ENCODE results near the gene SLC39A11.
"Not testable (repeated sequence)": the region's sequence is repeated elsewhere in the genome, so short reads cannot be mapped to it uniquely, and the experiment has no call there.

SLC39A11 gene

DNA sequence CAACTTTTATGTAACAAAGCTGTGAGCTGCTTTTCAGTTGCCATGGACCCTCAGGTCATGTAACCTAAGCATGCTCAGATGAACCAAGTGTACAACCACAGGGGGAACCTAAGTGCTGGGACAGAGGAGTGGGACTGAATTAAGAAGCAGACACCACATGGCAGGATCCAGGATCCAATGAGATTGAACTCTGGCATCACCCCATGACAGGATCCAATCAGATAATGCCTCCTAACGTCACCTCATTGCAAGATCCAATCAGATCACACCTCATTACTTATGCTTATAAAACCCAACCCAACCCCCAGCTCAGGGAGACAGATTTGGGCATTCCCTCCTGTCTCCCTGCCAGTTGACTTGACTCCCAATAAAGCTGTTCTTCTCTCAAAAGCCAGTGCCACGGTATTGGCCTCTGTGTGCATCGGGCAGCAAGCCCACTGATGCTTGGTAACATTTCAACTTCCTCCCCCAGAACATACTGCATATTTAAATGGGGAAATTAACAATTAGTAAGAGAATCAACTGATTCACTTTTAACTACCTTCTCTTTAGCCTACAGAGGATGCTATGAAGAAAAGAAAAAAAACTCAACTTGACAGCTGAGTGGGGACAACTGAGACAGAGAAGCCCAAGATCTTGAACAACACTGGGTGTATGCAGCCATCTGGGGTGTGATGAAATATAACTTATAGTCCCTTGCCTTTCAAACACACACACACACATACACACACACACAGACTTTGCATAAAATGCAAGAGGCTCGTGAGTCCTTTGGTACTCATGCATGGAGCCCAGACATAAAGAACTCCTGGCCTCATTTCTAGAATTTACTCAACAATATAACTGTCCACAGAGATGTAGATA is 148.4 kb downstream of the SLC39A11 start:
- no peak for DNase-seq

DNA sequence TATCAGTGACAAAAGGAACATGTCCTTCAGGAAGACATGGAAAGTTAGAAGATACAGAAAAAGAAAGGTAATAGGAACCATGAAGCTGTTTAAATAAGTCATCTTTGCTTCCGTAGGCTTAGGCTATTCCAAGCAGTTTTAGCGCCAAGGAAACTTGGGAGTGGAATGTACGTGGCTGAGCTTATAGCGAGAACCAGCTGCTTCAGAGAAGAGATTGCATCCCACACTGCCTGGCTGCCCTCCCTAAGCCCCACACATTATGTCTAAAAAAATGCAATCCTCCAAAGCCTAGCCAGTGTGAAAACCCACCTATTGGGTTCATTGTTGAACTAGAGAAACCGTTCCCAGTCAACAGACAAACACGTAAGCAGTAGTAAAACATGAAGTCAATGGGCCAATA is 149.9 kb downstream of the SLC39A11 start:
- DNase-seq: no peak

DNA sequence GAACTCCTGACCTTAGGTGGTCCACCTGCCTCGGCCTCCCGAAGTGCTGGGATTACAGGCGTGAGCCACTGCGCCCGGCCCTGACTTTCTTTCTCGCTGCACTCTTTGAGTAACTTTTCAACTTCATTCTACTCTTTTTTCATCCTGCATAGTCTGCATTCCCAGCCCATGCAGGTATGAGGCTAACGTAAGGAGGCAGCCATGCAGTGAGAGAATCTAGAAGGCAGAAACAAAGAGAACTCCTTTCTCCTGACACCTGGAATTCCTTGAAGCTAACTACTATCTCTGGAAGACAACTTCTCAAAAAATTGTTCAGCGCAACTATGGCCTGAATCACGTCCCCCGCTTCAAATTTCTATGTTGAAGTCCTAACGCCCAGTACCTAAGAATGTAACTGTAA is 152.0 kb downstream of the SLC39A11 start:
- DNase-seq: no peak

DNA sequence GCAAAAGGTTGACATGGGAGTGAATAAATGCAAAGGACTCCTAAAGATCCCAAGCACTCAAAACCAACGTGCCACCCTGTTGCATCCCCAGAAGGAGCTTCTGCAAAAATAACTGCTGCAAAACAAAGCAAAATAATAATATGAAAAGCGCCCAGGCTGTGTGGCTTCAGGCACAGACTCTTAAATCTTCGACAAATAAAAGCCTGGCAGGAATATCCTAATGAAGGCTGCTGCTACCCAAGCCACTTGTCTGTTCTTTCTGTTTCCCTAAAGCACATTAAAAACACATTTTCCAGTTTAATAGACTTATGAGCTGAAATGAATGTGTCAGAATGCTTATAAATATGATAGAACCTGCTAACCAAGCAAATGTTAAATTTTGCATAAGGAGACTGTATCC is 154.0 kb downstream of the SLC39A11 start:
- no peak for DNase-seq

DNA sequence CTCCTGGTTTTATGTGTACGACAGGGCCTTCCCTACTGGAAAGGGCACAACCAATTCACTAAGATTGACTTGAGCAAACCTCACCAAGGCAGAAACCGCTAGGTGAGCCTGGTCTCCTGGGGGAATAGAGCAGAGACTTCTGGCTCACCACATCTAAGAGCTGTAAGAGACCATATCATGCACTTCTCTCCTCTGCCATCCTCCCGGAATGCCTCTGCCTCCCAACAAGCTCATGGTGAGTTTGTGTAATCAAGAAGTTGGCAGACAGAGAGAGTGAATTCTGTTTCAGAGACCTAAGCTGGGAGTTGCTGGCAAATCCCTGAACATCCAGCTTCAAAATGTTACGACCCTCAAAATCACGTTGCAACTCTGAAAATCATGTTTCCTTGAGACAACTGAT is 154.8 kb downstream of the SLC39A11 start:
- DNase-seq: no peak

DNA sequence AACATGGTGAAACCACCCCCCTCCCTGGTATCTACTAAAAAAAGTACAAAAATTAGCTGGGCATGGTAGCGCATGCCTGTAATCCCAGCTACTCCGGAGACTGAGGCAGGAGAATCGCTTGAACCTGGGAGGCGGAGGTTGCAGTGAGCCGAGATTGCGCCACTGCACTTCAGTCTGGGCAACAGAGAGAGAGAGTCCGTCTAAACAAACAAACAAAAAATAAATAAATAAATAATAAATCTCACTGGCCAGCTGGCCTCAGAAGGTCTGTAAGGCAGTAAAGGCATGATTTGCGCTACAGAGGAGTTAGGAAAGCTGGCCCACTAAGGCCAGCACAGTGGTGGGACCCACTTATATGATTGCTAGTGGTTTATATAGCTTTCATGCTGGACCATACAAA is 155.2 kb downstream of the SLC39A11 start:
- not testable (repeated sequence) for DNase-seq

DNA sequence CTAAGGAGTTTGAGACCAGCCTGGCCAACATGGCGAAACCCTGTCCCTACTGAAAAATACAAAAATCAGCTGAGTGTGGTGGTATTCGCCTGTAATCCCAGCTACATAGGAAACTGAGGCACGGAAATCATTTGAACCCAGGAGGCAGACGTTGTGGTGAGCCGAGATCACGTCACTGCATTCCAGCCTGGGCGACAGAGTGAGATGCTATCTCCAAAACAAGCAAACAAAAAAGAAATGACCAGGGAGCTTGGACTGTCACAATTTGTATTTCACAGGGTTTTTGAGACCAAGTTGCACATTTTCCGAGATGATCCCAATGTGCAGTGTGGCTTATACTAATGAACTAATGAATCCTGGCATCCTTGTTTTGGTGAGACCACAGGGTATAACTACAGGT is 156.5 kb downstream of the SLC39A11 start:
- no peak for DNase-seq

DNA sequence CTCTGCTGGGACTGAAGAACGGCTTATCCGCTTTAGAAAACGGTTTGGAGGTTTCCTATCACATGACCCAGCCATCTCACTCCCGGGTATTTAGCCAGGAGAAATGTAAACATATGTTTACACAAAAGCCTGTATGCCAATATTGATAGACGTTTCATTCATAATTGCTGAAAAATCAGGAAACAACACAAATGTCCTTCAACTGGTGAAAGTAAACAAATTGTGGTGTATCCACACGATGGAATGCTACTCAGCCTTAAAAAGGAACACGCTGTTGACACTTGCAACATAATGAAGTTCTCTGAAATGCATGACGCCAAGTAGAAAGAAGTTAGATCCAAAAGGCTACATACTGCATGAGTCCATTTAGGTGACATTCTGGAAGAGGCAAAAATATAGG is 157.6 kb downstream of the SLC39A11 start:
- no peak for DNase-seq

DNA sequence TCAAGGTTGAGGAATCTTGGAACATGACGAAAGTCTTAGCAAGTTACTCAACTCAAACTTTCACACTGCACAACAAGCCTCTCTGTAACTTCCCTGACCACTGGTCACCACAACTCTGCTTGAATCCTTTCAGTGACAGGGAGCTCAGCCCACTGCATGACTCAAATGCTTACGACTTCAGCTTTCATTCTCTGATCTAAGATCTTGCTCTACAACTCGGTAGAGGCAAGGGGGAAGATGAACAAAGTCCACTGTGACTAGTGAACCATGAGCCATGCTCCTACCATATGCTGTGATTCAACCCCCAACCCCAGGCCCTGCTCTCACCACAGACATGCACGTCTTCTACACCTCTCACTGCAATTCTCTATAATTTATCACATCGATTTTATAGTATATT is 160.9 kb downstream of the SLC39A11 start:
- no peak for DNase-seq

DNA sequence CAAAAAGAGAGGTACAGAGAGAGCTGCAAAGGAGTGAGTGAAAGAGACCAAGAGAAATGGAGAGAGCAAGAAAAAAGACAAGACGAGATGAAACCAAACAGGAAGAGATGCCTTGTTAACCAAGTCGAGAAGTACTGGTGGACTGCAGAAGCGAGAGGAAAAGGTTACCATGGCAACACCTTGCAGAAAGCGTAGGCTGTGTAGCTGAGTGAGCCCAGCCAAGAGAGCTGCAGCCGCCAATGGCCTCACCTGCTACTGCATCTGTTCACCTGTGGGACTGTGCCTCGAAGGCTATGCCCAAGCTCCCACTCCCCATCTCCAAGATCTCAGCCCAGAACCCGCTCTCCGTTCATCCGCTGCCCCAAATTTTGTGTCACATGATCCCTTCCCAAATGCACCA is 161.3 kb downstream of the SLC39A11 start:
- no peak for DNase-seq

DNA sequence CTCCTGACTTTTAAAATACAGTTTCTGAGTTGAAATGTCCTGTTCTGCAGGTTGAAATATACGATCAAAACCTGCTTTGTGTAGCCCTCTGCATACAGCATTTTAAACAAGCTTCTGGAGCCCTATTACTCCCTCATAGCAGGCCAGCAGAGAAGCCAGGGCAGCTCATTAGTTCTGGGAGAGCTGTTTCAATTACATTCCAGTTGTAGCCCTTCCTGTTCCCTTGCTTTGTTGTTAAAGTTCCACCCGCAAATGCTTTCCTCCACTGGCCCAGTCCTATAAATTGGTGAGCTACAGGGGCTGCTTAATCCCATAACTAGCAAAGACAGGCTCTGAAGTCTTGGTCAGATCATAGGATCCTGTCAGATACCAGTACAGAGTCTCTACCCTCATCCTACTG is 162.5 kb downstream of the SLC39A11 start:
- DNase-seq: no peak

DNA sequence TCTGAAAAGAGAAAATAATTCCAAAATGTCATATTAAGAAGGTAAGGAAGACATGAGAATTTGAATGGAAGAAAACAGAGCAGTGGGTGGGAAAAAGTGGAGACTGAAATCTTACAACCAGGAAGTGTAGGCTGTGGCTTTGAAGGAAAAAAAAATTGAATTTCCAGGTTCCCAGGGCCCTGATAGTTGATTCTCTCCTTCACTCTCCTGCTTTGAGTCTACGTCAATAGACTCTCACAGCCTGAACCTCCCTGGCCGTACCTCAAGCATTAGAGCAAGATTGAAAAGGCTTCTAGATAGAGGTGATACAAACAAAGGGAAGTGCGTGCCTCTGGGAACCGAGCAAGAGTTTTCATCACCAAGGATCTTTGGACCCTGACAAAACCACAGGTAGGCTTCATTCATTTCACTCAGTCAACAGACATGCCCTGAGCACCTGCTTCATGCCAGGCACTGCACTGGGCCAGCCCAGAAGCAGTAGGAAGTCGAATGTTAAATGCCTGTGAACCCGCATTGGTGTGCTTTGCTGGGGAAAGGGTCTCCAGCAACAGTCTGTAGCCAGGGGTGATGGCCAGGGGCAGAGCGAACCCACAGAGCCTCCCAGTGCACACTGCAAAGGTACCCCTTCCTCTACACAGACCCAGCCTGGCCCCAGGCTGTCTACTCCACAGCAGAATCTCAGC is 163.9 kb downstream of the SLC39A11 start:
- no peak for DNase-seq

DNA sequence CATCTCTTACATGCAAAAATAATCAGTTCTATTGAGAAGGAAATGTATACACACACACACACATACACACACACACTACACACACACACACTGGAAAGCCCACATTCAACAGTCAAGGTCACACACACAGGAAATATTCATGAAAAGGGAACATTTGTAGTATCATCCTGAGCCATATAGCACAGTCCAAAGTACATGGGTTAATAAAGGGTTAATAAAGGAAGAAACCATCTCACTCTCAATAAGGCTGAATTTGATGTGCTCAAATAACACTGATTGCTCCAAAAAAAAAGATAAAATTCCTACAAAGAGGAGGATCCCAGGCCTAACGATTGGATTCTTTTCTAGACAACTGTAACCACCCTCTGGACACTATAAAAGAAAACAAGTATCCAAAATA is 164.7 kb downstream of the SLC39A11 start:
- DNase-seq: no peak

DNA sequence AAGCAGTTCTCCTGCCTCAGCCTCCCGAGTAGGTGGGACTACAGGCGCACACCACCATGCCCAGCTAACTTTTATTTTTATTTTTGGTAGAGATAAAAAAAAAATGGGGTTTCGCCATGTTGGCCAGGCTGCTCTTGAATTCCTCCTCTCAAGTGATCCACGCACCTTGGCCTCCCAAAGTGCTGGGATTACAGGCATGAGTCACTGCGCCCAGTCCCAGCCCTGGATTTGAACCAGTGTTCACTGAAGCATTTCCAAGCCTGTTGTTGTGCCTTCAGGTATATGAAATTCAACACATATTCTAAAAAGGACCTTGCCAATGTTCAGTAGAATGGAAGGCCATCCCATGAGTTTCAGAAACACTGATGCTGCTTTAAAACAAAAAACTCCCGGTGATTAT is 165.3 kb downstream of the SLC39A11 start:
- no peak for DNase-seq

DNA sequence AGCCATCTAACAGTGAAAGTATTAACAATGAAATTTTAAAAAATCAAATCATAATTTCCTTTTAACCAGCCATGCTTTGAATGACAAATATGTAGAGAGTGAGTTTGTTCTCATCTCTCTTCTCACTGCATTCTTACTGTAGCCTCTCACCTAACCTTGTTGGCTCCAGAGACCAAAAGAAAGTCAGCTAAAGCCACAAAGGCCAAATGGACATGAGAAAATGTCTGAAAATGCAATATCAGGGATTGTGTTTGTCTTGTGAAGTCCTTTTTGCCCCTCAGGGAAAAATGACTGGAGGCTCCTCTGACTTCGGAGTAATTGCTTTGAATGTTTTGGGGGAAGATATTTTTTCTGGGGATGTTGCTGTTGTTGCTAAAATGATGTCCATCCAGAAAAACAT is 166.3 kb downstream of the SLC39A11 start:
- peak; percentile 23 for DNase-seq

DNA sequence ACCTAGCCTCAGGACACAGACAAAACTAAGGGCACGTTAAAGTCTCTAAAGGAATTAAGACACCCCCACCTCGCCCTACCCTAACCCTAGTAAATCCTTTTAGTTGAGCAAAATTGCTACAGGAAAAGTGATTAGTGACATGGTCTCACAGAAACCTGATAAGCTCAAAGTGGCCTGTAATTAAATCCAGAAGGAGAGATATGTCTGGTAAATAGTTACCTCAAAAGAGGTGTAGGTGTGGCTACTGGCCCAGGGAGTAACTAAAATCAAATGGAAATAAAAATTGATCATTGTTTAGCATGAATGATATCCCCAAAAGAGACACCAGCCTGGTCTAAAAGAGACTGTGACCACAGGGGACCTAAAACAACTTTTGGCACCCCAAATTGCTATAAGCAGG is 168.3 kb downstream of the SLC39A11 start:
- DNase-seq: no peak

DNA sequence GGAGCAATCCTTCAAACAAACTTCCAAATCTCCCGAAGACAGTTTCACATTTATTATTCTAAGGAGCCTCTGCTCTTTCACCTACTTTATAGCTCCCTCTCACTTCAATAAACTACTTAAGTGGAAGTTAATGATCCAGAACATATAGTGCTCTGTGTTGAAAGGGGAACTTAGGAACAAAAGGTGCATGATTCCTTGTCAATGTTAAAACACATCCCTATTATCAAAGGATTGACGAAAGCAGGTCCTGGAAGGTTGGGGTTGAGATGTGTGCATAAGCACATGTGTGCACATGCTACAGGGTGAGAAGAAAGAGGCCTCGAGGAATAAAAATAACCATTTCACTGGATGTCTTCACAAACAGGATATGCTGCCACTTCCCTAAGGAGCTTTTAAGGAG is 170.3 kb downstream of the SLC39A11 start:
- no peak for DNase-seq

DNA sequence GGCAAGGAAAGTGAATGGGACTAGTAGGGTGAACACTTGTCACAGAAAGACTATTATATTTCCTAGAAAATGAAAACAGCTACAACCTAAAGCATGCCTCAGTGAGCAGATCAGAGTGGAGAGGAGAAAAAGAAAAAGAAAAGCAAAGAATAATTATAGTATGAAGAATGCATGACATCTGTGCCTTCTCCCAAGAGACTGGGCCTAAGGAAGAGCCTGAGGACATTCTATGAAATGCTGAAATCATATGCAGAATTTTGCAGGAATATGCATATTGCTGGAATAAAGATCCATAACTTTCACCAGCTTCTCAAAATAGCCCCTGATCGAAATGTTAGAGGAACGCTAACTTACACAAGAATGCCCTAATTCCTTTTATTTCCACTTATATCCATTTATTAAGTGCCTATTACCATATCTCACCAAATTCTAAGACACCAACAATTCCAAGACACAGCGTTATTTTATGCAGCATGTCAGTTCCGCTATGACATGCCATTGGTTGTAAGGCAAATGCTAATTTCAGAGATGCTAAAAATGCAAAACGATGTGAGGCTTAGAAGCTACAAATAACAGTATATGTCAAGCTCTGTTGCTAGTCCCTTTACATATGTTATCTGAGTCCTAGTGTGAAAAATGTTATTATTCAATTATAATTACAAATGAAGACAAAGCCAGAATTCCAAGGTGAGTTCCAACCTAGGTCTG is 171.0 kb downstream of the SLC39A11 start:
- no peak for DNase-seq

DNA sequence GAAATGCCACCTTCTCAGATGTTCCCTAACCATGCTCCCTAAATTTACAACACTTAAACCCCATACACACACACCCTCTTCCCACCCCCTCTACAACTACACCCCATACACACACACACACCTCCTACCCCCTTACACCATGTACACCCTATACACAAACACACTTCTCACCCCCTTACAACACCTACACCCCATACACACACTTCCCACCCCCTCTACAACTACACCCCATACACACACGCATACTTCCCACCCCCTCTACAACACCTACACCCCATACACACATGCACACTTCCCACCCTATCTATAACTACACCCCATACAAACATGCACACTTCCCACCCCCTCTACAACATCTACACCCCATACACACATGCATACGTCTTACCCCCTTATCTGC is 172.0 kb downstream of the SLC39A11 start:
- no peak for DNase-seq

DNA sequence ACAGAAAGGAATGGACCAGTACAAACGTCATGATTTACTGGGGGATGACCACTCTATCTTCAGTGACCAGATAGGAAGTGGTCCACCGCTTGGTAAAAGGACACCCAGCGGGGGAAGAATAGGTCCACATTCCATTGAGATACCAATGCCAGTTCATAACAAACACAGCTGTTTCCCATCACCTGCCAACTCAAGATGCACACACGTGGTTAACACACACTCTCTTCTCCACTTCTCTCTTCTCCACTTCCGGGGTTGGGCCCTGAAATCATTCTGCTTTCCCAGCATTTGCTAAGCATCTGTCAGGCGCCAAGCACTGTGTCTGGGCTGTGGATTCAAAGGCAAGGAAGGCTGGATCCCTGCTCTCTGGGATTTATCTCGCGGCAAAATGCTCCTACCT is 175.5 kb downstream of the SLC39A11 start:
- peak; percentile 15 for DNase-seq

DNA sequence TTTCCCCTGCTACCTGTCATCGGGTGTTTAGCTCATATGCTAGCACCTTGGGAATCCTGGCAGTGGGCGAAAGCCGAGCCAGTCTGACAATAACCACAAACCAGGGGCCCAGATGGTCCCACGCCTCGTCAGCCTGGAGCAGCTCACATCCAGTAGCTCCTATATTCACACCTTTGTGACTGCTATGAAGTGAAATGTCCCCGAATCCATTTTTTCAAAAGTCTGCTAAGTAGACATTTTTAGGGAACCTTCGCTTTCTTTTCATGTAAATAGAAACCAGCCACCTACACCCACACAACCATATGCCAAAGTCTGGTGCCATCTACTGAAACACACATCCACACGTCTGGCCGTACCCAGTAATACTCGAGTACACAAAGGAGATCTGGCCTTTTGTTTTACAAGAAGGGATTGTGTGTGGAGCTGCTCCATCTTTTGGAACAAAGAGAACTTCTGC is 176.8 kb downstream of the SLC39A11 start:
- no peak for DNase-seq

DNA sequence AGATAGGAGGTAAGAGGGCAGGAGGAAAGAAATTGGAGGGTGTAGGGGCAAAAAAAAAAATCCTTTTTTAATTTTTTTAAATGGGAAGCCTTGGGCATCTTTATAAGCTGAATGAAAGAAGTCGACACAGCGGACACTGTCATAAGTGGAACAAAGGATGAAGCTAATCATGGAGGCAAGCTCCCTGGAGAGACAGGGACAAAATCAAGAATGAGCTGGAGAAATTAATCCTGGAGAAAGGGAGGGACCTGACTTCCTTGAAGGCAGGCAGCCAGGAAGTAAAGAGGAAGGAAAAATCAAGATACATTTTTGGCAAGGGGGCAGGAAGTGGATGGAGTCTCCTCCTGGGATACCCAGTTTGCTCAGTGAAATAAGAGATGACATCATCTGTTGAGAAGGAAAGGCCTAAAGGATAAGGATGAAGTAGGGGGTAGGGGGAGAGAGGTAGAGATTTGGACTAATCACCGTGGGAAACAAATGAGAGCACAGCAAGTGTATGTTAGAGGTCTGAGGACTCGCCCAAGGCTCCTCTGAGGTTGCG is 179.3 kb downstream of the SLC39A11 start:
- peak; percentile 11 for DNase-seq

DNA sequence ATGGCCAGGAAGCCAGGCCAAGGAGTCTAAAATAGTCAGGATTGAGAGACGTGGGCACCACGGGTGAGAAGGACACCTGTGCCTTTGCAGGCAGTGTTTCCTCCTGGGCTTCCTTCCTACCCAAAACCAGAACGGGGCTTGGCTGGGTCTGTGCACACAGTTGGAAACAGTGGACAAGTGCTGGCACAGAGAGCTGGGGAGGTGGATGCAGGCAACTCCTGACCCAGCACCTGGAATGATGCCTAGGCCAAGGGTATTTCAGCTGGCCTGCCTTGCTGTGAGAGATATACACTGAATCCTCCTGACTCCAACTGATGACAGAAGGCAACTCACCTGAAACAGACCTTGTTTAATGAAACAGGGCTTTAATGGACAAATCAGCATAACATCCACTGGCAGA is 186.2 kb downstream of the SLC39A11 start:
- no peak for DNase-seq

DNA sequence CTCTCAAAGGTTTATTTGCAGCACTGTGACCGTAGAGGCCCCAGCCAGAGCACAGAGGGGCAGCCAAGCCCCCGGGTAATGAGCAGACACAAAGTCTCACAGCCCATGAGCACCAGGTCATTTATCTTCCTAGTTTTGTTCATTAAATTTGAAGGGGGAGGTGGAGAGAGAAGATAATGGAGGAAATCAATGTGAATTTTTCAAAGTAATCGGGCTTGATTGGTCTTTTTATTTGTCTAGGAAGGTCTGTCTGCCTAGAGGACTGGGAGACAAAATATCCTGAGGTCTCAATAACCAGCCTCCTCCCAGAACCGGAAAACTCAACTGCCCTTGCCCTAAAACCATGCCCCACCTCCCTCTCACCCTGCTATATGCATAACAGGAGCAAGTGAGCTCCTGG is 189.0 kb downstream of the SLC39A11 start:
- DNase-seq: no peak
